IMR-90 (cell line): ENCODE results near the gene FTCDNL1. TPM values are rescaled to one million over a fixed set of nuclear protein-coding genes. Genes with fewer than 3 reads are reported as not detected.

ENCODE experiments used
- ATAC-seq: fragments of 200-7000 bp; cut with Tn5 transposase; 2 replicates; pipeline ENCODE4 v1.9.1; 2020; ENCODE audit warnings: low read depth, mild to moderate bottlenecking, moderate library complexity
- BruUV-seq: library from RNA; stranded (reverse); fragments of 400-500 nt; replicated peaks from 2 replicates; lab custom pipeline; 2021; lab: Mats Ljungman, UMichigan
- CTCF ChIA-PET: fragments of 300-600 bp; formaldehyde crosslinking; extraction: SDS; loops from one replicate; lab custom pipeline; 2021; ENCODE audit warnings: antibody characterized with exemption; lab: Yijun Ruan, JAX
- POLR2A ChIA-PET: fragments of 300-600 bp; sonication (Branson Sonifier 250); formaldehyde crosslinking; loops from one replicate; lab custom pipeline; 2022; ENCODE audit warnings: antibody characterized with exemption; ENCODE audit not compliant: unreplicated experiment; lab: Charles Lee
- DNase-seq: peaks from one replicate; pipeline ENCODE4 v3.0.0; 2013
- H2AFZ ChIP-seq: replicated peaks from 2 replicates; pipeline ENCODE3; 2013; ENCODE audit warnings: low read length, mild to moderate bottlenecking; ENCODE audit not compliant: poor library complexity
- H2AK5ac ChIP-seq: 2 replicates; pipeline ENCODE4 v1.6.1; 2013; ENCODE audit warnings: low read depth, low read length, inconsistent platforms
- H2AK9ac ChIP-seq: replicated peaks from 2 replicates; pipeline ENCODE3; 2013; ENCODE audit warnings: mild to moderate bottlenecking, low read depth, low read length, moderate library complexity; ENCODE audit not compliant: poor library complexity
- H2BK120ac ChIP-seq: 2 replicates; pipeline ENCODE4 v1.6.1; 2013; ENCODE audit warnings: low read depth, low read length, inconsistent platforms
- H2BK15ac ChIP-seq: 3 replicates; pipeline ENCODE4 v1.6.1; 2013; ENCODE audit warnings: low read depth, low read length, inconsistent platforms
- H2BK20ac ChIP-seq: 2 replicates; pipeline ENCODE4 v1.6.1; 2013; ENCODE audit warnings: low read depth, mild to moderate bottlenecking, inconsistent platforms, low read length, moderate library complexity
- H2BK5ac ChIP-seq: 2 replicates; pipeline ENCODE4 v1.6.1; 2013; ENCODE audit warnings: mild to moderate bottlenecking, low read depth, low read length, inconsistent platforms; ENCODE audit not compliant: poor library complexity, severe bottlenecking
- H3K14ac ChIP-seq: replicated peaks from 2 replicates; pipeline ENCODE4 v1.6.1; 2013; ENCODE audit warnings: low read depth, low read length, inconsistent platforms
- H3K18ac ChIP-seq: 2 replicates; pipeline ENCODE4 v1.6.1; 2013; ENCODE audit warnings: low read depth, low read length, control low read depth
- H3K23ac ChIP-seq: 2 replicates; pipeline ENCODE4 v1.6.1; 2013; ENCODE audit warnings: low read depth, low read length, inconsistent platforms
- H3K27ac ChIP-seq: 2 replicates; pipeline ENCODE4 v1.5.1; 2013; ENCODE audit warnings: mild to moderate bottlenecking, control low read depth, low read length; ENCODE audit not compliant: insufficient read depth
- H3K27me3 ChIP-seq: 2 replicates; pipeline ENCODE4 v1.6.1; 2013; ENCODE audit warnings: low read length; ENCODE audit not compliant: control insufficient read depth, insufficient read depth
- H3K36me3 ChIP-seq: 2 replicates; pipeline ENCODE4 v1.6.1; 2013; ENCODE audit warnings: low read length, mixed read lengths; ENCODE audit not compliant: control insufficient read depth, insufficient read depth
- H3K4ac ChIP-seq: 2 replicates; pipeline ENCODE4 v1.6.1; 2013; ENCODE audit warnings: low read depth, low read length, inconsistent platforms
- H3K4me1 ChIP-seq: 2 replicates; pipeline ENCODE4 v1.6.1; 2013; ENCODE audit warnings: low read length, mixed read lengths; ENCODE audit not compliant: control insufficient read depth, insufficient read depth
- H3K4me2 ChIP-seq: 2 replicates; pipeline ENCODE4 v1.6.1; 2013; ENCODE audit warnings: low read depth, mild to moderate bottlenecking, control low read depth, low read length, moderate library complexity
- H3K4me3 ChIP-seq: 2 replicates; pipeline ENCODE4 v1.5.1; 2013; ENCODE audit warnings: low read depth, mild to moderate bottlenecking, control low read depth, low read length, moderate library complexity; ENCODE audit not compliant: insufficient read depth
- H3K56ac ChIP-seq: 2 replicates; pipeline ENCODE4 v1.6.1; 2013; ENCODE audit warnings: low read length, inconsistent platforms; ENCODE audit not compliant: insufficient read depth; ENCODE audit errors: extremely low read depth
- H3K79me1 ChIP-seq, 2 experiments: 2 replicates each; pipeline ENCODE4 v1.6.1; 2013; ENCODE audit warnings: low read length in 2 of 2, inconsistent platforms in 1 of 2, low read depth in 1 of 2
- H3K9ac ChIP-seq: 2 replicates; pipeline ENCODE4 v1.6.1; 2013; ENCODE audit warnings: low read depth, low read length, control low read depth
- H3K9me1 ChIP-seq: 2 replicates; pipeline ENCODE4 v1.6.1; 2013; ENCODE audit warnings: low read length, inconsistent platforms; ENCODE audit not compliant: insufficient read depth
- H3K9me3 ChIP-seq: 2 replicates; pipeline ENCODE4 v1.6.1; 2013; ENCODE audit warnings: low read length; ENCODE audit not compliant: control insufficient read depth, insufficient read depth
- H4K20me1 ChIP-seq: 2 replicates; pipeline ENCODE4 v1.6.1; 2013; ENCODE audit warnings: low read length, inconsistent platforms; ENCODE audit not compliant: insufficient read depth
- H4K5ac ChIP-seq: 2 replicates; pipeline ENCODE4 v1.6.1; 2013; ENCODE audit warnings: mild to moderate bottlenecking, low read depth, low read length, control low read depth
- H4K8ac ChIP-seq, 2 experiments: 2 replicates each; pipeline ENCODE4 v1.6.1; 2013; ENCODE audit warnings: low read depth in 2 of 2, low read length in 2 of 2, control low read depth in 1 of 2, inconsistent platforms in 1 of 2
- H4K91ac ChIP-seq: 2 replicates; pipeline ENCODE4 v1.6.1; 2013; ENCODE audit warnings: low read depth, low read length, inconsistent platforms; ENCODE audit not compliant: insufficient read depth
- BHLHE40 ChIP-seq: fragments of 150-350 bp; IDR thresholded peaks from 2 replicates; pipeline ENCODE4 v1.6.1; 2016; ENCODE audit warnings: mild to moderate bottlenecking, low read depth, low read length
- POLR2A ChIP-seq: IDR thresholded peaks from 2 replicates; pipeline ENCODE4 v1.6.1; 2012; ENCODE audit warnings: mild to moderate bottlenecking, low read depth, low read length
- WGBS, 2 experiments: methylation state at CpG; one replicate each; pipeline versions ENCODE4 v1.1.5 to v1.1.7; 2013; ENCODE audit warnings: missing lambda C conversion rate in 2 of 2; ENCODE audit not compliant: insufficient read length in 1 of 2; ENCODE audit errors: extremely low coverage in 2 of 2; 5-methylcytosine and 5-hydroxymethylcytosine counted together
- dilution Hi-C: fragments of 300-500 bp; cut with HindIII; formaldehyde crosslinking; loops from one replicate; pipeline ENCODE4 v1.14.3; 2018; ENCODE audit warnings: low sequenced_read_pairs; ENCODE audit not compliant: unreplicated experiment
- in situ Hi-C: fragments of 300-500 bp; cut with MboI; formaldehyde crosslinking; loops from 3 replicates; pipeline ENCODE4 v1.14.3; 2019; ENCODE audit warnings: low sequenced_read_pairs, inconsistent platforms, mixed read lengths
- intact Hi-C: fragments of 100-400 bp; cut with micrococcal nuclease; formaldehyde crosslinking; loops from 2 replicates; pipeline ENCODE4 v1.10.0; 2022
- polyA plus RNA-seq, 3 experiments: library from polyadenylated mRNA; depleted of rRNA; stranded (reverse); fragments of >200 nt; gene quantifications; 2 replicates each; pipeline ENCODE4 v1.2.3, GENCODE V29; 2012; ENCODE audit warnings: low replicate concordance in 1 of 3
- total RNA-seq: library from RNA; depleted of rRNA; stranded (reverse); fragments of >200 nt; gene quantifications from 2 replicates; pipeline ENCODE4 v1.2.3, GENCODE V29; 2012

The FTCDNL1 gene
- total and polyA plus RNA-seq, 2 of the 4 experiments (the other 2 are of a cell fraction), result 0.18 to 0.21 TPM

- Histone ChIP-seq H4K91ac (0 out of 2 replicates have a peak overlapping the region, but pooled peaks have one; percentile 17), H2AK5ac (no peak overlapping the region), H2BK20ac (no peak overlapping the region), H3K36me3 (no peaks in the 10 kb centered on the region), H2BK120ac (peak overlapping the region; percentile 58), H3K14ac (no peak overlapping the region), H2AFZ (no peak overlapping the region), H2BK5ac (peak overlapping the region; percentile 81), H4K8ac (no peak overlapping the region), H3K56ac (no peak overlapping the region), H3K79me1 (no peaks in the 10 kb centered on the region), H3K23ac (no peak overlapping the region), H2BK15ac (no peak overlapping the region), H3K9ac (no peak overlapping the region), H3K9me3 (peaks cover 3% of the 10 kb centered on the region; the same call in 1 of the 2 replicates), H4K5ac (no peak overlapping the region), H3K4me2 (peak overlapping the region; percentile 23), H3K4me1 (peaks cover 15% of the 10 kb centered on the region; the same call in 1 of the 2 replicates), H3K27me3 (no peaks in the 10 kb centered on the region), H3K4me3 (no peak overlapping the region), H3K18ac (peak overlapping the region; percentile 11; the same call in 1 of the 2 replicates), H4K20me1 (no peaks in the 10 kb centered on the region), H3K4ac (no peak overlapping the region), H2AK9ac (no peak overlapping the region), H3K9me1 (no peaks in the 10 kb centered on the region; the same call in 1 of the 2 replicates), H3K27ac (peak overlapping the region; percentile 74; the same call in 1 of the 2 replicates)
- no CpG with 5 or more reads among the region's 7 CpGs for WGBS, 2 experiments
- intact Hi-C loops (loop anchor here (1.0 kb wide), 1 partner anchor 49 kb away; no protein-coding TSS in a partner anchor), in situ Hi-C loops (no loop called here), dilution Hi-C loops (no loop called here)
- ATAC-seq (peak; percentile 90), DNase-seq (peak; percentile 74)
- BruUV-seq, result no TSS peak
- POLR2A ChIA-PET, result no interaction called here
- CTCF ChIA-PET, result interaction anchor here (0.6 kb wide), 1 partner anchor 502 kb away, joined by 4 read pairs; no protein-coding TSS in a partner anchor
- TF ChIP-seq BHLHE40 (peak; percentile 71; the same call in 1 of the 2 replicates), POLR2A (no peak)
These were observed 44.8 kb downstream of the FTCDNL1 start for GRCh38 chr2:199806179-199806578.
